ENCODE results near the gene JTB.

GRCh38 chr1:153973071-153973470, 4.4 kb downstream of the JTB start:
- TF ChIP-seq CTCF (IDR thresholded peaks at IDR 0.05; ENCODE audit: low read depth, low read length, poor library complexity, severe bottlenecking) (no peak), EZH2phosphoT487 (IDR thresholded peaks at IDR 0.05; ENCODE audit: borderline replicate concordance, low read length) (no peak)

Data from DOHH2 (cell line).